Measurements from ENCODE around the gene DHRS12.

DHRS12 gene

DNA sequence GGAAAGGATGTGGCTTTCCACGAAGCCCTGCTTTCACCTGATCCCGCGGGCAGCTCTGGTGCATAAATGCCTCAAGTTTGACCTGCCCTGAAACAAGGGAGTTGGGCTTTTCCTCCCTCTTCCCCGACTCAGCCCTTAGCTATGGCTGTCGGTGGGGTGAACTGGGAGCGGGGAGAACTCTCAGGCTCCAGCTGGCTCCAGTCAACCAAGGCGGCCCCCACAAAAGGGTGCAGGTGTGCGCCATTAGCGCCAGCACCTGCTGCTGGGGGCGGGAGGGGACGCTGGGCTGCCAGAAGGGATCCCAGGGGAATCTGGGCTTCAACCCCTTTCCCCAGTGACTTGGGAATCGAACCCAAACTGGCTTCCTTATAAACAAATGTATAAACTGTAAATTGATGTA lies 7.1 kb upstream of the DHRS12 start:
- H3K27me3 ChIP-seq (ENCODE audit: insufficient read depth, low read depth): no peaks in the 10 kb centered on the region
- no peaks in the 10 kb centered on the region for H4K20me1 ChIP-seq (ENCODE audit: insufficient read depth)
- no peak overlapping the region for H3K27ac ChIP-seq
- H3K36me3 ChIP-seq (ENCODE audit: insufficient read depth): no peaks in the 10 kb centered on the region
- TF ChIP-seq, protein P1, sequence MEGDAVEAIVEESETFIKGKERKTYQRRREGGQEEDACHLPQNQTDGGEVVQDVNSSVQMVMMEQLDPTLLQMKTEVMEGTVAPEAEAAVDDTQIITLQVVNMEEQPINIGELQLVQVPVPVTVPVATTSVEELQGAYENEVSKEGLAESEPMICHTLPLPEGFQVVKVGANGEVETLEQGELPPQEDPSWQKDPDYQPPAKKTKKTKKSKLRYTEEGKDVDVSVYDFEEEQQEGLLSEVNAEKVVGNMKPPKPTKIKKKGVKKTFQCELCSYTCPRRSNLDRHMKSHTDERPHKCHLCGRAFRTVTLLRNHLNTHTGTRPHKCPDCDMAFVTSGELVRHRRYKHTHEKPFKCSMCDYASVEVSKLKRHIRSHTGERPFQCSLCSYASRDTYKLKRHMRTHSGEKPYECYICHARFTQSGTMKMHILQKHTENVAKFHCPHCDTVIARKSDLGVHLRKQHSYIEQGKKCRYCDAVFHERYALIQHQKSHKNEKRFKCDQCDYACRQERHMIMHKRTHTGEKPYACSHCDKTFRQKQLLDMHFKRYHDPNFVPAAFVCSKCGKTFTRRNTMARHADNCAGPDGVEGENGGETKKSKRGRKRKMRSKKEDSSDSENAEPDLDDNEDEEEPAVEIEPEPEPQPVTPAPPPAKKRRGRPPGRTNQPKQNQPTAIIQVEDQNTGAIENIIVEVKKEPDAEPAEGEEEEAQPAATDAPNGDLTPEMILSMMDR (conservative IDR thresholded peaks at IDR 0.05; ENCODE audit: low read depth, low read length): no peak
- H3K79me2 ChIP-seq (ENCODE audit: insufficient read depth, low read depth): no peaks in the 10 kb centered on the region
- H3K4me2 ChIP-seq: no peak overlapping the region
- H2AFZ ChIP-seq (ENCODE audit: low read depth): no peak overlapping the region
- peaks cover 10% of the 10 kb centered on the region for H3K4me1 ChIP-seq (ENCODE audit: low read depth, poor library complexity, severe bottlenecking)
- no peak overlapping the region for H3K4me3 ChIP-seq (IDR thresholded peaks at IDR 0.05; ENCODE audit: insufficient read depth, low read depth, low read length)
- no peak overlapping the region for H3K9ac ChIP-seq

GRCh38 chr13:51808811-51809210 lies 4.8 kb upstream of the DHRS12 start:
- Histone ChIP-seq H3K79me2 (ENCODE audit: insufficient read depth, low read depth) (no peaks in the 10 kb centered on the region), H2AFZ (ENCODE audit: low read depth) (no peak overlapping the region), H3K36me3 (ENCODE audit: insufficient read depth) (no peaks in the 10 kb centered on the region), H3K4me3 (IDR thresholded peaks at IDR 0.05; ENCODE audit: insufficient read depth, low read depth, low read length) (no peak overlapping the region), H3K4me1 (ENCODE audit: low read depth, poor library complexity, severe bottlenecking) (peaks cover 3% of the 10 kb centered on the region), H4K20me1 (ENCODE audit: insufficient read depth) (no peaks in the 10 kb centered on the region), H3K4me2 (no peak overlapping the region), H3K9ac (no peak overlapping the region), H3K27me3 (ENCODE audit: insufficient read depth, low read depth) (no peaks in the 10 kb centered on the region), H3K27ac (no peak overlapping the region)
- TF ChIP-seq, protein P1 (conservative IDR thresholded peaks at IDR 0.05; ENCODE audit: low read depth, low read length): no peak

- no peak overlapping the region for H3K4me3 ChIP-seq (IDR thresholded peaks at IDR 0.05; ENCODE audit: insufficient read depth, low read depth, low read length)
- no peak overlapping the region for H3K9ac ChIP-seq
- no peak overlapping the region for H3K27ac ChIP-seq
- no peaks in the 10 kb centered on the region for H3K27me3 ChIP-seq (ENCODE audit: insufficient read depth, low read depth)
- no peak overlapping the region for H2AFZ ChIP-seq (ENCODE audit: low read depth)
- no peaks in the 10 kb centered on the region for H3K36me3 ChIP-seq (ENCODE audit: insufficient read depth)
- H3K4me2 ChIP-seq: no peak overlapping the region
- H3K79me2 ChIP-seq (ENCODE audit: insufficient read depth, low read depth): no peaks in the 10 kb centered on the region
- H3K4me1 ChIP-seq (ENCODE audit: low read depth, poor library complexity, severe bottlenecking): peaks cover 13% of the 10 kb centered on the region
- TF ChIP-seq, protein P1 (conservative IDR thresholded peaks at IDR 0.05; ENCODE audit: low read depth, low read length): no peak
- no peaks in the 10 kb centered on the region for H4K20me1 ChIP-seq (ENCODE audit: insufficient read depth)
Observed at GRCh38 chr13:51807041-51807440, 3.1 kb upstream of the DHRS12 start.

DNA sequence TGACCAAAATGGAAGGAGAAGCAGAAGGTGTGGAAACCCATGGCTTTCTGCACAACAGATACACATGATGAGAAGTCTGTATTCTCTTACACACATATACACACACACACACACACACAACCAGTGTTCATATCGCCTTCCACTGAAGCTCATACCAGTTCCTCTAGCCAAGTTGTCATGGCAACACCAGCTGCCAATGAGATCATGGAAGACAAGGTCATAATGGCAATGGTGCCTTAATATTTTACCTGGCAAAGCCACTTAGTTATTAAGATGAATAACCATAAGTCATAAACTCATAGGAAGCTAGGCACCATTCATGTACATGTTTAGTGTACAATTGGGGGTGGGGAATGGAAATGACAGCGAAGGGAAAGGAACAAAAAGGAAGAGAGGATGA lies 2.6 kb upstream of the DHRS12 start:
- H3K4me3 ChIP-seq (IDR thresholded peaks at IDR 0.05; ENCODE audit: insufficient read depth, low read depth, low read length): no peak overlapping the region
- peaks cover 17% of the 10 kb centered on the region for H3K4me1 ChIP-seq (ENCODE audit: low read depth, poor library complexity, severe bottlenecking)
- H3K79me2 ChIP-seq (ENCODE audit: insufficient read depth, low read depth): no peaks in the 10 kb centered on the region
- H4K20me1 ChIP-seq (ENCODE audit: insufficient read depth): no peaks in the 10 kb centered on the region
- no peak overlapping the region for H3K27ac ChIP-seq
- H3K36me3 ChIP-seq (ENCODE audit: insufficient read depth): no peaks in the 10 kb centered on the region
- H2AFZ ChIP-seq (ENCODE audit: low read depth): no peak overlapping the region
- H3K9ac ChIP-seq: no peak overlapping the region
- H3K27me3 ChIP-seq (ENCODE audit: insufficient read depth, low read depth): no peaks in the 10 kb centered on the region
- no peak overlapping the region for H3K4me2 ChIP-seq
- TF ChIP-seq, protein P1 (conservative IDR thresholded peaks at IDR 0.05; ENCODE audit: low read depth, low read length): no peak

Measured in KMS-11 (cell line).